Head of caudate nucleus (tissue), 42 donors: ENCODE data around the gene SYNGR1.
"Not testable (repeated sequence)": the region's sequence is repeated elsewhere in the genome, so short reads cannot be mapped to it uniquely, and the experiment has no call there.

Source experiments
- DNase-seq, 42 donors: peaks; one replicate each; pipeline versions ENCODE4 v3.0.0 to v3.0.0-alpha.2; 2020 to 2021; ENCODE audit warnings: mixed read lengths in 7 of 42
- intact Hi-C: fragments of 100-400 bp; cut with DNase I; formaldehyde crosslinking; loops from one replicate; pipeline ENCODE4 v1.15.0; 2022

SYNGR1 gene

GRCh38 chr22:39383841-39384625, 34.2 kb downstream of the SYNGR1 start:
- DNase-seq, result peak in 7 of 42 donors; percentile 9 to 58 (median 23)
- intact Hi-C loops, result no loop called here

- intact Hi-C loops, result no loop called here
- DNase-seq, result peak in 8 of 42 donors; percentile 17 to 67 (median 48)
Measured at GRCh38 chr22:39384750-39385480, 35.1 kb downstream of the SYNGR1 start.

GRCh38 chr22:39388261-39389011, 38.6 kb downstream of the SYNGR1 start:
- intact Hi-C loops, result no loop called here
- peak; percentile 24 to 86 (median 71) for DNase-seq

GRCh38 chr22:39389420-39389819, 39.6 kb downstream of the SYNGR1 start:
- intact Hi-C loops, result no loop called here
- DNase-seq, result no peak

- intact Hi-C loops, result loop anchor here (10.0 kb wide), 1 partner anchor 68 kb away; no protein-coding TSS in a partner anchor
Measured at GRCh38 chr22:39392341-39392948, 42.7 kb downstream of the SYNGR1 start.

GRCh38 chr22:39395936-39396796, 46.4 kb downstream of the SYNGR1 start:
- intact Hi-C loops, result loop anchor here (5.0 to 10.0 kb wide), 2 partner anchors 71 to 106 kb away; partner anchors contain the start of gene MIEF1
- no peak for DNase-seq

More at GRCh38 chr22:39392341-39392948, 42.7 kb downstream of the SYNGR1 start:
- no peak for DNase-seq

- no peak for DNase-seq
- intact Hi-C loops, result loop anchor here (5.0 to 10.0 kb wide), 2 partner anchors 72 to 106 kb away; partner anchors contain the start of gene MIEF1
Measured at GRCh38 chr22:39396797-39397195, 47.0 kb downstream of the SYNGR1 start.

GRCh38 chr22:39401301-39401631, 51.5 kb downstream of the SYNGR1 start:
- no peak for DNase-seq
- intact Hi-C loops, result loop anchor here (5.0 kb wide), 1 partner anchor 126 kb away; no protein-coding TSS in a partner anchor

- peak; percentile 66 to 96 (median 87) for DNase-seq
- intact Hi-C loops, result no loop called here
Measured at GRCh38 chr22:39405346-39406085, 55.7 kb downstream of the SYNGR1 start.

- DNase-seq, result no peak
- intact Hi-C loops, result no loop called here
Measured at GRCh38 chr22:39408173-39408572, 58.4 kb downstream of the SYNGR1 start.

- DNase-seq, result no peak
- intact Hi-C loops, result no loop called here
Measured at GRCh38 chr22:39408807-39409206, 59.0 kb downstream of the SYNGR1 start.

GRCh38 chr22:39409516-39410029, 59.8 kb downstream of the SYNGR1 start:
- no peak for DNase-seq
- intact Hi-C loops, result no loop called here

GRCh38 chr22:39410264-39410663, 60.5 kb downstream of the SYNGR1 start:
- intact Hi-C loops, result no loop called here
- DNase-seq, result no peak

- DNase-seq, intact Hi-C loops: not testable (repeated sequence)
Measured at GRCh38 chr22:39411828-39412365, 62.1 kb downstream of the SYNGR1 start.

GRCh38 chr22:39413204-39413603, 63.4 kb downstream of the SYNGR1 start:
- intact Hi-C loops, DNase-seq: not testable (repeated sequence)

- intact Hi-C loops, result no loop called here
- DNase-seq, result no peak
Measured at GRCh38 chr22:39414377-39414776, 64.6 kb downstream of the SYNGR1 start.

- intact Hi-C loops, result no loop called here
- DNase-seq, result peak in 23 of 42 donors; percentile 22 to 70 (median 37)
Measured at GRCh38 chr22:39414886-39415285, 65.1 kb downstream of the SYNGR1 start.
